Stomach (tissue), 4 donors: ENCODE results near the gene RNASET2.

Experiments
- CTCF ChIP-seq, 7 experiments: fragments of 450-650 bp in 4 of 7; fragments of 200-600 bp in 3 of 7; sonication (generic) in 3 of 7; IDR thresholded peaks; one replicate each; pipeline ENCODE4 v1.5.1; 2016 to 2019; ENCODE audit warnings: antibody characterized with exemption in 7 of 7, control low read depth in 2 of 7, mild to moderate bottlenecking in 1 of 7
- EP300 ChIP-seq: sonication (generic); formaldehyde crosslinking; IDR thresholded peaks from one replicate; pipeline ENCODE4 v1.6.1; 2017; ENCODE audit warnings: antibody characterized with exemption
- POLR2A ChIP-seq, 4 donors: fragments of 450-650 bp; IDR thresholded peaks; one replicate each; pipeline ENCODE4 v1.6.1; 2016; ENCODE audit warnings: antibody characterized with exemption in 4 of 4, control low read depth in 2 of 4, mild to moderate bottlenecking in 1 of 4, moderate library complexity in 1 of 4
- POLR2AphosphoS5 ChIP-seq, 3 donors: sonication (generic); formaldehyde crosslinking; IDR thresholded peaks; one replicate each; pipeline ENCODE4 v1.6.1; 2016; ENCODE audit warnings: antibody characterized with exemption in 3 of 3

GRCh38 chr6:166958926-166959861, 2.8 kb upstream of the RNASET2 start:
- TF ChIP-seq EP300 (no peak), CTCF (IDR thresholded peaks at IDR 0.05) (no peak), POLR2AphosphoS5 (IDR thresholded peaks at IDR 0.05) (no peak), POLR2A (IDR thresholded peaks at IDR 0.05) (no peak)
